ENCODE data around the gene EIF2D. TPM values are rescaled to one million over a fixed set of nuclear protein-coding genes. Genes with fewer than 3 reads are reported as not detected.
A peak's percentile ranks its signal among the peaks of the same experiment; 100 is the strongest.

Gene EIF2D
- total RNA-seq, 1 donor from 2014 or later: 36.1 TPM

- DNase-seq: no peak
Observed at GRCh38 chr1:206547104-206547503, 65.2 kb downstream of the EIF2D start.

- DNase-seq: no peak
Observed at GRCh38 chr1:206545351-206545750, 66.9 kb downstream of the EIF2D start.

- DNase-seq: peak; percentile 85
Observed at GRCh38 chr1:206544562-206545257, 67.6 kb downstream of the EIF2D start.

Other genes starting within 250 kb of the EIF2D start
- gene IKBKE, start 142.0 kb downstream of the EIF2D start, total RNA-seq: 12.2 TPM
- 12.8 TPM for gene RASSF5, start 104.9 kb downstream of the EIF2D start, total RNA-seq
- gene DYRK3, start 23.1 kb upstream of the EIF2D start, total RNA-seq: 8.0 TPM
- 44.4 TPM for gene MAPKAPK2, start 72.4 kb upstream of the EIF2D start, total RNA-seq
- gene IL19, start 158.3 kb upstream of the EIF2D start, total RNA-seq: not detected
- gene IL10, start 160.0 kb upstream of the EIF2D start, total RNA-seq: 1.4 TPM